ENCODE measurements around the gene GJA3. TPM values are rescaled to one million over a fixed set of nuclear protein-coding genes. Genes with fewer than 3 reads are reported as not detected.

GJA3 gene
- total and polyA plus RNA-seq, 2 donors (not counting 1 experiment from before 2014, with no cell fraction given), result 0.28 to 0.59 TPM

- Histone ChIP-seq H3K4me3 (ENCODE audit: control extremely low read depth in 1 of 5, extremely low read depth in 1 of 5, insufficient read depth in 1 of 5, low read depth in 2 of 5, low read length in 4 of 5) (no peak overlapping the region), H3K27ac (ENCODE audit: low read length in 2 of 2) (no peak overlapping the region), H3K79me2 (ENCODE audit: control insufficient read depth, insufficient read depth, low read length) (no peaks in the 10 kb centered on the region), H3K4me1 (ENCODE audit: control insufficient read depth in 2 of 2, insufficient read depth in 2 of 2, low read length in 2 of 2) (peaks cover 0 to 2% of the 10 kb centered on the region in 2 donors), H3K27me3 (replicated peaks in 1 of 4; ENCODE audit: control extremely low read depth in 1 of 4, control insufficient read depth in 3 of 4, insufficient read depth in 4 of 4, low read length in 3 of 4) (peaks cover 0 to 4% (median 0%) of the 10 kb centered on the region in 4 experiments), H3K9ac (ENCODE audit: low read length) (no peak overlapping the region), H3K36me3 (replicated peaks in 1 of 2; ENCODE audit: control extremely low read depth in 1 of 2, control insufficient read depth in 1 of 2, extremely low read depth in 1 of 2, insufficient read depth in 2 of 2, low read length in 1 of 2) (no peaks in the 10 kb centered on the region), H2AFZ (ENCODE audit: insufficient read depth, low read depth, low read length, poor library complexity, severe bottlenecking) (no peak overlapping the region), H3K9me3 (ENCODE audit: control extremely low read depth in 1 of 3, control insufficient read depth in 2 of 3, insufficient read depth in 1 of 3, low read length in 2 of 3) (peaks cover 0 to 3% (median 0%) of the 10 kb centered on the region in 3 donors), H3K4me2 (replicated peaks; ENCODE audit: low read depth, low read length, poor library complexity, severe bottlenecking) (no peak overlapping the region), H4K20me1 (ENCODE audit: control insufficient read depth, insufficient read depth, low read length, poor library complexity, severe bottlenecking) (no peaks in the 10 kb centered on the region)
- CTCF ChIA-PET, result interaction anchor here (0.7 to 4.8 kb wide), 3 partner anchors 10 to 21 kb away, joined by 3 to 40 read pairs (median 4); no protein-coding TSS in a partner anchor
- intact Hi-C loops (cut with micrococcal nuclease), result no loop called here
- Mint-ChIP-seq H3K4me1 (no peaks in the 10 kb centered on the region), H3K4me3 (no peak overlapping the region), H3K9me3 (ENCODE audit: insufficient read depth) (no peaks in the 10 kb centered on the region), H3K27ac (no peak overlapping the region), H3K27me3 (peaks cover 38% of the 10 kb centered on the region)
- no peak for TF ChIP-seq EZH2 (IDR thresholded peaks at IDR 0.05; ENCODE audit: borderline replicate concordance, insufficient read depth, low read depth, low read length, poor library complexity, severe bottlenecking)
- TF ChIP-seq CTCF (IDR thresholded peaks at IDR 0.05), result no peak
- POLR2A ChIA-PET, result no interaction called here
- WGBS (ENCODE audit: insufficient coverage), result 94% methylated on average over 6 of the region's 12 CpGs
- ATAC-seq (ENCODE audit: low read depth) (no peak), DNase-seq (no peak)
Observed at GRCh38 chr13:20185366-20186056, 24.7 kb upstream of the GJA3 start.

DNA sequence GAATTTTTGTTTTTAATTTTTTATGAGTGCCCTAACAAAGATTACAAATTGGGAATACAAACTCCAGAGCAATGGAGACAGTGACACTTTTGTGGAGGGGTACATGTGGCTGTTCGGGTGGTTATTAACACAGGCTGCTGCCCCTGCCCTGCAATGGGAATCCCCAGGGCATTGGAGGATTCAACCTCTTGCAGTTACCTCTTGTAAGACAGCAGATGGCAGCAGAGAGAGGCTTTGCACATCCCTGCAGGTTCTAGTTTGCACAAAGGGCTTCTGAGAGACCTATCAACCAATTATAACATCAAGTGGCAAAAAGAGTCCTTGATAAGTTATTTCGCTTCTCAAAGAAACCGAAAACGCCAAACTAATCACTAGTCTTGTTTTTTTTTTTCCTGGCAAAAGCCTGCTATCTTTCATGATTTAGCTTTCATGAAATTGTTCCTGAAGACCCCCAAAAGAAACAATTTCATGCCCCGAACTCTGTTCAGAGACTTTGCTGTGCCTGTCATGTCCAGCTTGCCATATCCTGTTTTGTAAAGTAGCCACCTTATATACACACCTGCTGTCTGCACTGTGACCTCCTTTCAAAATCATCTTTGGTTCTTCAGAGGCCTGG, 21.5 kb upstream of the GJA3 start:
- peak; percentile 79 for DNase-seq
- H3K9me3 ChIP-seq (ENCODE audit: control extremely low read depth in 1 of 3, control insufficient read depth in 2 of 3, insufficient read depth in 1 of 3, low read length in 2 of 3), result no peaks in the 10 kb centered on the region
- no peaks in the 10 kb centered on the region for H3K9me3 Mint-ChIP-seq (ENCODE audit: insufficient read depth)
- ChIA-PET CTCF (interaction anchor here (0.8 to 1.0 kb wide), 2 partner anchors 12 to 24 kb away, joined by 3 to 4 read pairs; no protein-coding TSS in a partner anchor), POLR2A (no interaction called here)
- H3K4me2 ChIP-seq (replicated peaks; ENCODE audit: low read depth, low read length, poor library complexity, severe bottlenecking), result no peak overlapping the region
- H3K27me3 Mint-ChIP-seq, result peaks cover 64% of the 10 kb centered on the region
- intact Hi-C loops (cut with micrococcal nuclease), result loop anchor here (2.0 kb wide), 1 partner anchor 742 kb away; no protein-coding TSS in a partner anchor
- no peaks in the 10 kb centered on the region for H4K20me1 ChIP-seq (ENCODE audit: control insufficient read depth, insufficient read depth, low read length, poor library complexity, severe bottlenecking)
- peaks cover 0 to 24% (median 15%) of the 10 kb centered on the region in 4 experiments for H3K27me3 ChIP-seq (replicated peaks in 1 of 4; ENCODE audit: control extremely low read depth in 1 of 4, control insufficient read depth in 3 of 4, insufficient read depth in 4 of 4, low read length in 3 of 4)
- peaks cover 0 to 2% of the 10 kb centered on the region in 2 donors for H3K4me1 ChIP-seq (ENCODE audit: control insufficient read depth in 2 of 2, insufficient read depth in 2 of 2, low read length in 2 of 2)
- H3K4me3 ChIP-seq (ENCODE audit: control extremely low read depth in 1 of 5, extremely low read depth in 1 of 5, insufficient read depth in 1 of 5, low read depth in 2 of 5, low read length in 4 of 5), result no peak overlapping the region
- ATAC-seq (ENCODE audit: low read depth), result peak; percentile 97
- 20% methylated on average over 5 of the region's 5 CpGs for WGBS (ENCODE audit: insufficient coverage)
- no peak overlapping the region for H2AFZ ChIP-seq (ENCODE audit: insufficient read depth, low read depth, low read length, poor library complexity, severe bottlenecking)
- no peaks in the 10 kb centered on the region for H3K79me2 ChIP-seq (ENCODE audit: control insufficient read depth, insufficient read depth, low read length)
- no peak overlapping the region for H3K27ac Mint-ChIP-seq
- no peak overlapping the region for H3K27ac ChIP-seq (ENCODE audit: low read length in 2 of 2)
- no peak overlapping the region for H3K9ac ChIP-seq (ENCODE audit: low read length)
- no peaks in the 10 kb centered on the region for H3K4me1 Mint-ChIP-seq
- no peaks in the 10 kb centered on the region for H3K36me3 ChIP-seq (replicated peaks in 1 of 2; ENCODE audit: control extremely low read depth in 1 of 2, control insufficient read depth in 1 of 2, extremely low read depth in 1 of 2, insufficient read depth in 2 of 2, low read length in 1 of 2)
- H3K4me3 Mint-ChIP-seq, result no peak overlapping the region
- TF ChIP-seq EZH2 (IDR thresholded peaks at IDR 0.05; ENCODE audit: borderline replicate concordance, insufficient read depth, low read depth, low read length, poor library complexity, severe bottlenecking), result no peak
- peak; percentile 91 for TF ChIP-seq CTCF (IDR thresholded peaks at IDR 0.05)
